Neural progenitor cell (in vitro differentiated cells): Measurements from ENCODE around the gene EME2. TPM values are rescaled to one million over a fixed set of nuclear protein-coding genes. Genes with fewer than 3 reads are reported as not detected.
"Not testable (repeated sequence)": the region's sequence is repeated elsewhere in the genome, so short reads cannot be mapped to it uniquely, and the experiment has no call there.

ENCODE experiments used
- DNase-seq: peaks from one replicate; pipeline ENCODE4 v3.0.0-alpha.2; 2016; ENCODE audit warnings: low spot score
- H2AFZ ChIP-seq: fragments of 200-600 bp; sonication (generic); replicated peaks from 2 replicates; pipeline ENCODE4 v1.6.1; 2016; ENCODE audit warnings: antibody characterized with exemption
- H3F3A ChIP-seq: fragments of 200-600 bp; sonication (generic); 2 replicates; pipeline ENCODE4 v1.6.1; 2016; ENCODE audit warnings: antibody characterized with exemption, low read depth
- H3K27ac ChIP-seq: fragments of 200-600 bp; sonication (generic); 2 replicates; pipeline ENCODE4 v1.5.1; 2016; ENCODE audit warnings: mild to moderate bottlenecking
- H3K27me3 ChIP-seq: fragments of 200-600 bp; sonication (generic); 2 replicates; pipeline ENCODE4 v1.6.1; 2016; ENCODE audit warnings: mild to moderate bottlenecking, moderate library complexity
- H3K36me3 ChIP-seq: fragments of 200-600 bp; sonication (generic); 2 replicates; pipeline ENCODE4 v1.5.1; 2016
- H3K4me1 ChIP-seq: fragments of 200-600 bp; sonication (generic); 2 replicates; pipeline ENCODE4 v1.6.1; 2016; ENCODE audit warnings: mixed run types
- H3K4me2 ChIP-seq: fragments of 200-600 bp; sonication (generic); 2 replicates; pipeline ENCODE4 v1.6.1; 2016
- H3K4me3 ChIP-seq: fragments of 200-600 bp; sonication (generic); 2 replicates; pipeline ENCODE4 v1.5.1; 2016
- H3K79me2 ChIP-seq: fragments of 200-600 bp; sonication (generic); 2 replicates; pipeline ENCODE4 v1.6.1; 2016; ENCODE audit warnings: low read depth
- H3K9ac ChIP-seq: fragments of 200-600 bp; sonication (generic); 2 replicates; pipeline ENCODE4 v1.6.1; 2016
- H3K9me3 ChIP-seq: fragments of 200-600 bp; sonication (generic); 2 replicates; pipeline ENCODE4 v1.5.1; 2016; ENCODE audit warnings: low read depth
- H4K20me1 ChIP-seq: fragments of 200-600 bp; sonication (generic); 2 replicates; pipeline ENCODE4 v1.6.1; 2016; ENCODE audit warnings: low read depth
- H3K27ac Mint-ChIP-seq: 3 replicates; pipeline ENCODE4 v1.8.0; 2021; ENCODE audit warnings: mixed read lengths
- H3K27me3 Mint-ChIP-seq: 2 replicates; pipeline ENCODE4 v1.8.0; 2022; ENCODE audit warnings: low read depth, mild to moderate bottlenecking, inconsistent platforms, moderate library complexity, mixed read lengths; ENCODE audit not compliant: insufficient read depth
- H3K36me3 Mint-ChIP-seq: 3 replicates; pipeline ENCODE4 v1.8.0; 2021; ENCODE audit warnings: mixed read lengths
- H3K4me1 Mint-ChIP-seq: 3 replicates; pipeline ENCODE4 v1.8.0; 2021; ENCODE audit warnings: mixed read lengths
- H3K4me3 Mint-ChIP-seq: 3 replicates; pipeline ENCODE4 v1.8.0; 2021; ENCODE audit warnings: mild to moderate bottlenecking, moderate library complexity, mixed read lengths
- H3K9me3 Mint-ChIP-seq: 3 replicates; pipeline ENCODE4 v1.8.0; 2020; ENCODE audit warnings: mixed read lengths
- EZH2 ChIP-seq: fragments of 200-600 bp; sonication (generic); IDR thresholded peaks from 2 replicates; pipeline ENCODE4 v1.6.1; 2017; ENCODE audit warnings: antibody characterized with exemption, mild to moderate bottlenecking, moderate library complexity
- EZH2phosphoT487 ChIP-seq: fragments of 200-600 bp; sonication (generic); IDR thresholded peaks from 2 replicates; pipeline ENCODE4 v1.6.1; 2017; ENCODE audit warnings: antibody characterized with exemption
- total RNA-seq: library from RNA; depleted of rRNA; stranded (reverse); fragments of >200 nt; gene quantifications from 2 replicates; pipeline ENCODE4 v1.2.3, GENCODE V29; 2015; ENCODE audit warnings: low replicate concordance
- TF ChIP-seq, protein P1 (sequence below): fragments of 200-600 bp; sonication (generic); IDR thresholded peaks from 2 replicates; pipeline ENCODE4 v1.5.1; 2017; ENCODE audit warnings: antibody characterized with exemption, mild to moderate bottlenecking

The EME2 gene
- total RNA-seq, 1 donor from 2014 or later = 2.3 TPM

GRCh38 chr16:1729445-1729844 lies 43.2 kb upstream of the EME2 start:
- Mint-ChIP-seq H3K27ac (no peak overlapping the region), H3K4me3 (no peak overlapping the region), H3K9me3 (peaks cover under 1% of the 10 kb centered on the region), H3K36me3 (peaks cover 14% of the 10 kb centered on the region), H3K4me1 (no peaks in the 10 kb centered on the region), H3K27me3 (no peaks in the 10 kb centered on the region)
- H3F3A ChIP-seq = peaks cover under 1% of the 10 kb centered on the region
- H3K36me3 ChIP-seq = no peaks in the 10 kb centered on the region
- peaks cover under 1% of the 10 kb centered on the region for H3K79me2 ChIP-seq
- no peak overlapping the region for H3K4me2 ChIP-seq
- no peak overlapping the region for H3K27ac ChIP-seq
- no peaks in the 10 kb centered on the region for H3K4me1 ChIP-seq
- TF ChIP-seq EZH2 = no peak
- no peak overlapping the region for H2AFZ ChIP-seq
- DNase-seq = no peak
- H3K4me3 ChIP-seq = no peak overlapping the region
- no peaks in the 10 kb centered on the region for H3K9me3 ChIP-seq
- no peaks in the 10 kb centered on the region for H3K27me3 ChIP-seq
- H3K9ac ChIP-seq = no peak overlapping the region
- H4K20me1 ChIP-seq = peaks cover 2% of the 10 kb centered on the region

DNA sequence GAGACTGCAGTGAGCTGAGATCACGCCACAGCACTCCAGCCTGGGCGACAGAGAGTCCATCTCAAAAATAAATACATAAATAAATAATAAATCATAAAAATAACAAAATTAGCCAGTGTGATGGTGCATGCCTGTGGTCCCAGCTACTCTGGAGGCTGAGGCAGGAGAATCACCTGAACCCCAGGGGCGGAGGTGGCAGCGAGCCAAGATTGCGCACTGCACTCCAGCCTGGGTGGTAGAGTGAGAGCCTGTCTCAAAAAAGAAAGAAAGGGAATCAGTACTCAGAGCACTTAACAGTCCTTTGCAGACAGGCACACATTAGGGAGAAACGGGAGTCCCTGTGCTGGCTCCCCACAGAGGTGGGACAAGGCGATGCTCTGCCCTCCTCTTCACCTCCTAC lies 41.5 kb upstream of the EME2 start:
- Histone ChIP-seq H3K79me2 (no peaks in the 10 kb centered on the region), H3K27me3 (no peaks in the 10 kb centered on the region), H4K20me1 (peaks cover 2% of the 10 kb centered on the region), H3K4me3 (no peak overlapping the region), H3K9ac (no peak overlapping the region), H2AFZ (no peak overlapping the region), H3K27ac (no peak overlapping the region), H3K4me1 (no peaks in the 10 kb centered on the region), H3K4me2 (no peak overlapping the region), H3K36me3 (no peaks in the 10 kb centered on the region), H3F3A (peaks cover 17% of the 10 kb centered on the region), H3K9me3 (no peaks in the 10 kb centered on the region)
- Mint-ChIP-seq H3K4me3 (no peak overlapping the region), H3K36me3 (peaks cover 14% of the 10 kb centered on the region), H3K27me3 (no peaks in the 10 kb centered on the region), H3K9me3 (peaks cover 2% of the 10 kb centered on the region), H3K4me1 (no peaks in the 10 kb centered on the region), H3K27ac (no peak overlapping the region)
- TF ChIP-seq, protein P1, sequence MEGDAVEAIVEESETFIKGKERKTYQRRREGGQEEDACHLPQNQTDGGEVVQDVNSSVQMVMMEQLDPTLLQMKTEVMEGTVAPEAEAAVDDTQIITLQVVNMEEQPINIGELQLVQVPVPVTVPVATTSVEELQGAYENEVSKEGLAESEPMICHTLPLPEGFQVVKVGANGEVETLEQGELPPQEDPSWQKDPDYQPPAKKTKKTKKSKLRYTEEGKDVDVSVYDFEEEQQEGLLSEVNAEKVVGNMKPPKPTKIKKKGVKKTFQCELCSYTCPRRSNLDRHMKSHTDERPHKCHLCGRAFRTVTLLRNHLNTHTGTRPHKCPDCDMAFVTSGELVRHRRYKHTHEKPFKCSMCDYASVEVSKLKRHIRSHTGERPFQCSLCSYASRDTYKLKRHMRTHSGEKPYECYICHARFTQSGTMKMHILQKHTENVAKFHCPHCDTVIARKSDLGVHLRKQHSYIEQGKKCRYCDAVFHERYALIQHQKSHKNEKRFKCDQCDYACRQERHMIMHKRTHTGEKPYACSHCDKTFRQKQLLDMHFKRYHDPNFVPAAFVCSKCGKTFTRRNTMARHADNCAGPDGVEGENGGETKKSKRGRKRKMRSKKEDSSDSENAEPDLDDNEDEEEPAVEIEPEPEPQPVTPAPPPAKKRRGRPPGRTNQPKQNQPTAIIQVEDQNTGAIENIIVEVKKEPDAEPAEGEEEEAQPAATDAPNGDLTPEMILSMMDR = no peak
- TF ChIP-seq EZH2phosphoT487 (no peak), EZH2 (no peak)
- no peak for DNase-seq

DNA sequence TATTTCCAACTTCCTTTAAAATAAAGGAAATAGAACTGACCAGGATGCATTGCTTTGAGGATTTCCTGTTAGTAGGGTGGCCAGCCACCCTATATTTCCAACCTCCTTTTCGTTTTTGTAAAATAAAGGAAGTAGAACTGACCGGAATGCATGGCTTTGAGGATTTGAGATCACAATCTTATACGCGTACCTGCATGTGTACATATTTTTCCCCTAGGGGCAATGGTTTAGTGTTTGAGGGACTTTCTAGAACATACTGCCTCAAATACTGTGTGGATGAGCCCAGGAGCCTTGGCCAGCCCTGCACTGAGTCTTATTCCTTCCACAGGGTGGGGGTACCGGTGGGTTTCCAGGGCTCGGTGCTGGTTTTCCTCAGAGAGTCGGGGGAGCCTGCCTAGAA lies 41.0 kb upstream of the EME2 start:
- no peak for DNase-seq
- Histone ChIP-seq H3K79me2 (no peaks in the 10 kb centered on the region), H3K4me1 (no peaks in the 10 kb centered on the region), H4K20me1 (peaks cover 2% of the 10 kb centered on the region), H3K9me3 (no peaks in the 10 kb centered on the region), H3K4me3 (no peak overlapping the region), H3K9ac (no peak overlapping the region), H3K4me2 (no peak overlapping the region), H3K36me3 (no peaks in the 10 kb centered on the region), H3K27ac (no peak overlapping the region), H3F3A (peaks cover 22% of the 10 kb centered on the region), H2AFZ (no peak overlapping the region), H3K27me3 (no peaks in the 10 kb centered on the region)
- Mint-ChIP-seq H3K36me3 (peaks cover 14% of the 10 kb centered on the region), H3K4me3 (no peak overlapping the region), H3K9me3 (peaks cover 2% of the 10 kb centered on the region), H3K27ac (no peak overlapping the region), H3K4me1 (no peaks in the 10 kb centered on the region), H3K27me3 (no peaks in the 10 kb centered on the region)
- TF ChIP-seq, protein P1 = no peak
- no peak for TF ChIP-seq EZH2phosphoT487
- no peak for TF ChIP-seq EZH2

- no peak for DNase-seq
- Mint-ChIP-seq H3K27ac (no peak overlapping the region), H3K4me1 (no peaks in the 10 kb centered on the region), H3K27me3 (no peaks in the 10 kb centered on the region), H3K4me3 (no peak overlapping the region), H3K36me3 (peaks cover 12% of the 10 kb centered on the region), H3K9me3 (peaks cover 2% of the 10 kb centered on the region)
- Histone ChIP-seq H3K27me3 (no peaks in the 10 kb centered on the region), H3K36me3 (no peaks in the 10 kb centered on the region), H3K4me2 (no peak overlapping the region), H4K20me1 (peaks cover 2% of the 10 kb centered on the region), H3F3A (peaks cover 27% of the 10 kb centered on the region), H3K9ac (no peak overlapping the region), H3K79me2 (no peaks in the 10 kb centered on the region), H3K9me3 (no peaks in the 10 kb centered on the region), H3K27ac (no peak overlapping the region), H2AFZ (no peak overlapping the region), H3K4me3 (no peak overlapping the region), H3K4me1 (no peaks in the 10 kb centered on the region)
- TF ChIP-seq EZH2phosphoT487 (no peak), EZH2 (no peak)
- TF ChIP-seq, protein P1 = no peak
Observed at GRCh38 chr16:1732071-1732470, 40.5 kb upstream of the EME2 start.

- H3K4me1 ChIP-seq, H3K4me3 ChIP-seq, H4K20me1 ChIP-seq, H3K27me3 Mint-ChIP-seq, H3K4me3 Mint-ChIP-seq, H3K36me3 Mint-ChIP-seq, H3K36me3 ChIP-seq, H3K9ac ChIP-seq, H3K4me1 Mint-ChIP-seq, H3K27ac Mint-ChIP-seq, H3K4me2 ChIP-seq, DNase-seq, H3K27ac ChIP-seq, H3K27me3 ChIP-seq, H3K9me3 Mint-ChIP-seq, H3K79me2 ChIP-seq, H3K9me3 ChIP-seq, H2AFZ ChIP-seq: not testable (repeated sequence)
- H3F3A ChIP-seq = peaks cover 31% of the 10 kb centered on the region
Observed at GRCh38 chr16:1732551-1732987, 40.0 kb upstream of the EME2 start.
